CD4-positive, alpha-beta T cell (primary cell): ENCODE measurements around the gene RAD51B. TPM values are rescaled to one million over a fixed set of nuclear protein-coding genes. Genes with fewer than 3 reads are reported as not detected.
A peak's percentile ranks its signal among the peaks of the same experiment; 100 is the strongest.

Experiments used
- ATAC-seq: fragments of 200-7000 bp; cut with Tn5 transposase; one replicate; pipeline ENCODE4 v1.10.0; 2022; ENCODE audit warnings: mild to moderate bottlenecking; ENCODE audit not compliant: poor library complexity
- CTCF ChIA-PET: fragments of 350-600 bp; sonication (Branson Sonifier 250); formaldehyde crosslinking; loops from one replicate; lab custom pipeline; 2021; ENCODE audit warnings: antibody characterized with exemption, inconsistent platforms; lab: Charles Lee
- POLR2A ChIA-PET: fragments of 350-600 bp; sonication (Branson Sonifier 250); formaldehyde crosslinking; loops from one replicate; lab custom pipeline; 2021; ENCODE audit warnings: antibody characterized with exemption, inconsistent platforms; lab: Charles Lee
- DNase-seq, 14 experiments: peaks; one replicate each; pipeline ENCODE4 v3.0.0-alpha.2; 2013 to 2020; ENCODE audit warnings: mixed read lengths in 2 of 14
- H3K27ac ChIP-seq, 2 donors: one replicate each; pipeline versions ENCODE4 v1.5.1 to v1.7.0; 2013; ENCODE audit warnings: low read length in 2 of 2, low read depth in 1 of 2, mild to moderate bottlenecking in 1 of 2
- H3K27me3 ChIP-seq, 2 experiments: 1 replicate in 1 of 2; 2 replicates in 1 of 2; pipeline versions ENCODE4 v1.6.1 to v1.7.0; 2013; ENCODE audit warnings: low read length in 2 of 2, control low read depth in 1 of 2, mild to moderate bottlenecking in 1 of 2, moderate library complexity in 1 of 2; ENCODE audit not compliant: insufficient read depth in 2 of 2, control insufficient read depth in 1 of 2
- H3K36me3 ChIP-seq: one replicate; pipeline ENCODE4 v1.6.1; 2013; ENCODE audit warnings: low read length, control low read depth; ENCODE audit not compliant: insufficient read depth
- H3K4me1 ChIP-seq: one replicate; pipeline ENCODE4 v1.6.1; 2013; ENCODE audit warnings: low read length, control low read depth; ENCODE audit not compliant: insufficient read depth
- H3K4me3 ChIP-seq: one replicate; pipeline ENCODE4 v1.5.1; 2013; ENCODE audit warnings: mild to moderate bottlenecking, low read length, moderate library complexity
- H3K9me3 ChIP-seq, 2 experiments: 1 replicate in 1 of 2; 2 replicates in 1 of 2; pipeline versions ENCODE4 v1.6.1 to v1.7.0; 2013; ENCODE audit warnings: low read length in 2 of 2, mild to moderate bottlenecking in 2 of 2, control low read depth in 1 of 2, moderate library complexity in 1 of 2; ENCODE audit not compliant: control insufficient read depth in 1 of 2, insufficient read depth in 1 of 2
- H3K27ac Mint-ChIP-seq: one replicate; pipeline ENCODE4 v1.8.0; 2020; ENCODE audit warnings: mixed read lengths
- H3K27me3 Mint-ChIP-seq: one replicate; pipeline ENCODE4 v1.8.0; 2021; ENCODE audit warnings: mixed read lengths
- H3K36me3 Mint-ChIP-seq: one replicate; pipeline ENCODE4 v1.8.0; 2021; ENCODE audit warnings: low read depth, mixed read lengths
- H3K4me1 Mint-ChIP-seq: one replicate; pipeline ENCODE4 v1.8.0; 2021; ENCODE audit warnings: low read depth, mixed read lengths
- H3K4me3 Mint-ChIP-seq: one replicate; pipeline ENCODE4 v1.8.0; 2020; ENCODE audit warnings: mild to moderate bottlenecking, mixed read lengths
- H3K9me3 Mint-ChIP-seq: one replicate; pipeline ENCODE4 v1.8.0; 2020; ENCODE audit warnings: mixed read lengths
- intact Hi-C, 2 experiments: fragments of 100-400 bp; cut with DNase I in 1 of 2; cut with micrococcal nuclease in 1 of 2; formaldehyde crosslinking; loops; one replicate each; pipeline versions ENCODE4 v1.15.1 to v1.9.0; 2023 to 2025; cut with DNase I, micrococcal nuclease
- total RNA-seq, 174 experiments: library from RNA in 2 of 174; stranded (reverse) in 2 of 174; gene quantifications; one replicate each; pipeline ENCODE4 v1.2.3 and lab custom pipeline; 2021 to 2026
- TF ChIP-seq, protein P1 (sequence below): fragments of 200-600 bp; IDR thresholded peaks from one replicate; pipeline ENCODE4 v1.8.0; 2022; ENCODE audit warnings: antibody characterized with exemption, mild to moderate bottlenecking

The RAD51B gene
- total RNA-seq, 2 experiments from 2014 or later = 18.4 to 20.0 TPM

DNA sequence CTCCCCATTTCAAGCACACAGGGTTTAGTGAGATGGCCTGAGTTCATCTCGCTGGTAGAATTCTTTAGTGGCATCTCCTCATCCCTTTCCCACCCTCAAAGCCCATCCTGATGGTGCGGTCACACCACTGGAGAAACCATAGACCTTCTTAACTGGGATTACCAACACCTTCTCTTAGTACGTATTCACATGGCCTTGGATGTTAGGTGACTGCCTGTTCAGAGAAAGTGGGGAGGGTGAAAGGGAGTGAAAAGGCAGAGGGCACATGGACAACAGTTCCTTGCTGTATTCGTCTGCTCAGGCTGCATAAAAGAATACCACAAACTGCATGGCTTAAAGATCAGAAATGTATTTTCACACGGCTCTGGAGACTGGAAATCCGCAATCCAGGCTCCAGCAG lies 667.2 kb downstream of the RAD51B start:
- ATAC-seq (no peak), DNase-seq (no peak)
- ChIA-PET CTCF (no interaction called here), POLR2A (no interaction called here)
- Histone ChIP-seq H3K27ac (no peak overlapping the region), H3K9me3 (no peaks in the 10 kb centered on the region), H3K4me3 (no peak overlapping the region), H3K36me3 (no peaks in the 10 kb centered on the region), H3K27me3 (no peaks in the 10 kb centered on the region), H3K4me1 (peaks cover 37% of the 10 kb centered on the region)
- TF ChIP-seq, protein P1, sequence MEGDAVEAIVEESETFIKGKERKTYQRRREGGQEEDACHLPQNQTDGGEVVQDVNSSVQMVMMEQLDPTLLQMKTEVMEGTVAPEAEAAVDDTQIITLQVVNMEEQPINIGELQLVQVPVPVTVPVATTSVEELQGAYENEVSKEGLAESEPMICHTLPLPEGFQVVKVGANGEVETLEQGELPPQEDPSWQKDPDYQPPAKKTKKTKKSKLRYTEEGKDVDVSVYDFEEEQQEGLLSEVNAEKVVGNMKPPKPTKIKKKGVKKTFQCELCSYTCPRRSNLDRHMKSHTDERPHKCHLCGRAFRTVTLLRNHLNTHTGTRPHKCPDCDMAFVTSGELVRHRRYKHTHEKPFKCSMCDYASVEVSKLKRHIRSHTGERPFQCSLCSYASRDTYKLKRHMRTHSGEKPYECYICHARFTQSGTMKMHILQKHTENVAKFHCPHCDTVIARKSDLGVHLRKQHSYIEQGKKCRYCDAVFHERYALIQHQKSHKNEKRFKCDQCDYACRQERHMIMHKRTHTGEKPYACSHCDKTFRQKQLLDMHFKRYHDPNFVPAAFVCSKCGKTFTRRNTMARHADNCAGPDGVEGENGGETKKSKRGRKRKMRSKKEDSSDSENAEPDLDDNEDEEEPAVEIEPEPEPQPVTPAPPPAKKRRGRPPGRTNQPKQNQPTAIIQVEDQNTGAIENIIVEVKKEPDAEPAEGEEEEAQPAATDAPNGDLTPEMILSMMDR = no peak
- no peaks in the 10 kb centered on the region for H3K9me3 Mint-ChIP-seq
- H3K36me3 Mint-ChIP-seq = no peaks in the 10 kb centered on the region
- H3K27ac Mint-ChIP-seq = peak overlapping the region; percentile 94
- peak overlapping the region; percentile 21 for H3K4me3 Mint-ChIP-seq
- intact Hi-C loops = no loop called here
- H3K4me1 Mint-ChIP-seq = peaks cover 66% of the 10 kb centered on the region
- no peaks in the 10 kb centered on the region for H3K27me3 Mint-ChIP-seq

DNA sequence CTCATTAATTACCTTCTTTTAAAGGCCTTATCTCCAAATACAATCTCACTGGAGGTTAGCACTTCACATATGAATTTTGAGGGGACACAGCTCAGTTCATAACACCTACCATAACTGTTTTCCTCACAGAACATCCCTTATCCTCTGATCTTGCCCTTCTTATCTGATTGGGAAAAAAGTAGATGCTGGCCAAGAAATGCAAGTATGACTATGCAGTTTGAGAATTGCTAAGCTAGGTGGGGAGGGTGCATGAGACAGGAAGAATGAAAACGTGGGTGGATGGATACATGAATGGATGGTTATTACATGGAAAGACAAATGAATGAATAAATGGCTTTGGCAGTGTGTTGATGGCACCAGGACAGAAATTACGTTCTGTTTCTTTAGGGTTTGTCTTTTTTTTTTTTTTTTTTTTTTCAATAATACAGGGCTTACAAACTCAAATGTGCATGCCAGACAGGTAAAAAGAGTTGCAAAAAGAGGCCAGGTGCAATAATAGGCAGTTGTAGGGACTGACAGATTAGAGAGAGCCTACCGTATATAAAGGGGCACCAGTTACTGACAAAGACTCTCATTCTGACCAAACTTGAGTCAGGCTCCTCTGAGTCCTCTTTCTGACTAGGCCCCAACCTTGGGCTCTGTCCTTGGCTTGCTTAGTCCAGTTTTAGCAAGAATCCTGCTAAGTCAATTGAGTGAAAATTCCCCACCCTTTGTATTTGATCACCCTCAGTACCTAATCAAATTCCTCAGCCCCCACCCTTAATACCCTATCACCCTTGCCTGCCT lies 668.4 kb downstream of the RAD51B start:
- POLR2A ChIA-PET = interaction anchor here (0.8 kb wide), 1 partner anchor 294 kb away, joined by 4 read pairs; no protein-coding TSS in a partner anchor
- Mint-ChIP-seq H3K4me1 (peaks cover 62% of the 10 kb centered on the region), H3K9me3 (no peaks in the 10 kb centered on the region), H3K27me3 (no peaks in the 10 kb centered on the region), H3K27ac (peak overlapping the region; percentile 5), H3K36me3 (no peaks in the 10 kb centered on the region), H3K4me3 (no peak overlapping the region)
- no peaks in the 10 kb centered on the region for H3K9me3 ChIP-seq
- no peak for ATAC-seq
- H3K36me3 ChIP-seq = no peaks in the 10 kb centered on the region
- no peak overlapping the region for H3K27ac ChIP-seq
- H3K4me1 ChIP-seq = peaks cover 29% of the 10 kb centered on the region
- DNase-seq = no peak
- H3K4me3 ChIP-seq = no peak overlapping the region
- no peaks in the 10 kb centered on the region for H3K27me3 ChIP-seq
- intact Hi-C loops = no loop called here
- CTCF ChIA-PET = no interaction called here
- TF ChIP-seq, protein P1 = no peak

DNA sequence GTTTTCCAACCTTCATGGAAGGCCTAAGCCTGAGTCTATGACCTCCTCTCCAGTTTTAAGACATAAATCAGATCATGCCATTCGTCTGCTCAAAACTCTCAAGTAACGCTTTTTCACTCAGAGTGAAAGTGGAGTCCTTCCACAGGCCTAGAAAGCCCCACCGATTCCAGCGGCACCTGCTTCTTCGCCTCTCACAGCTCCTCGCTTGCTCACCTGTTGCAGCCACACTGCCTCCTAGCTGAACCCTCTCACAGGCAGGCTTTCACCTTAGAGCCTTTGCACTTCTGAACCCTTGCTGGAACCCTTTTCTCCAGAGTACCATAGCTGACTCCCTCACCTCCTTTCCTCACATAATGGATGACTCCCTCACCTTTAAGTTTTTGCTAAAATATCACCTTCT lies 672.2 kb downstream of the RAD51B start:
- no peaks in the 10 kb centered on the region for H3K9me3 ChIP-seq
- H3K27me3 Mint-ChIP-seq = no peaks in the 10 kb centered on the region

More for the DNA sequence above, 672.2 kb downstream of the RAD51B start:
- Histone ChIP-seq H3K4me3 (no peak overlapping the region), H3K27ac (no peak overlapping the region), H3K27me3 (no peaks in the 10 kb centered on the region), H3K36me3 (no peaks in the 10 kb centered on the region), H3K4me1 (peaks cover 20% of the 10 kb centered on the region)
- Mint-ChIP-seq H3K9me3 (no peaks in the 10 kb centered on the region), H3K4me3 (no peak overlapping the region), H3K4me1 (peaks cover 58% of the 10 kb centered on the region), H3K36me3 (no peaks in the 10 kb centered on the region), H3K27ac (no peak overlapping the region)
- intact Hi-C loops = no loop called here
- ChIA-PET CTCF (no interaction called here), POLR2A (interaction anchor here (1.0 to 4.3 kb wide), 5 partner anchors 11 to 301 kb away, joined by 3 to 41 read pairs (median 6); partner anchors contain the start of gene ZFP36L1)
- ATAC-seq (no peak), DNase-seq (no peak)
- TF ChIP-seq, protein P1 = no peak
